Endometrium (tissue), 2 donors: ENCODE results near the gene ZFTA.
"Not testable (repeated sequence)": the region's sequence is repeated elsewhere in the genome, so short reads cannot be mapped to it uniquely, and the experiment has no call there.

Experiments used
- FAIRE-seq: peaks from 2 replicates; lab custom pipeline; 2012; peaks lifted over from hg19 to GRCh38; lab: Jason Lieb, UNC
- donor health status: control.
- donor health status: control.

Gene ZFTA

GRCh38 chr11:63775191-63775590 is 6.6 kb upstream of the ZFTA start:
- FAIRE-seq, result no peak

- not testable (repeated sequence) for FAIRE-seq
Observed at GRCh38 chr11:63771741-63772318, 3.3 kb upstream of the ZFTA start.

- FAIRE-seq, result no peak
Observed at GRCh38 chr11:63770763-63771162, 2.2 kb upstream of the ZFTA start.

GRCh38 chr11:63769714-63770455 is 1.3 kb upstream of the ZFTA start:
- FAIRE-seq, result no peak

- FAIRE-seq, result no peak
Observed at GRCh38 chr11:63769042-63769713, 603 bp upstream of the ZFTA start.

- FAIRE-seq, result no peak
Observed at GRCh38 chr11:63767565-63768236, 874 bp downstream of the ZFTA start.

- peak; percentile 43 for FAIRE-seq
Observed at GRCh38 chr11:63767267-63767564, 1.4 kb downstream of the ZFTA start.

GRCh38 chr11:63766531-63767235 is 1.9 kb downstream of the ZFTA start:
- FAIRE-seq, result no peak

GRCh38 chr11:63765688-63766241 is 2.8 kb downstream of the ZFTA start:
- FAIRE-seq, result no peak

GRCh38 chr11:63764679-63765647 is 3.6 kb downstream of the ZFTA start:
- no peak for FAIRE-seq

- no peak for FAIRE-seq
Observed at GRCh38 chr11:63764340-63764678, 4.3 kb downstream of the ZFTA start.

- no peak for FAIRE-seq
Observed at GRCh38 chr11:63763496-63764339, 4.9 kb downstream of the ZFTA start.

- FAIRE-seq, result no peak
Observed at GRCh38 chr11:63762654-63763495, 5.7 kb downstream of the ZFTA start.

GRCh38 chr11:63761931-63762653 is 6.5 kb downstream of the ZFTA start:
- FAIRE-seq, result no peak

- no peak for FAIRE-seq
Observed at GRCh38 chr11:63761188-63761587, 7.4 kb downstream of the ZFTA start.

- FAIRE-seq, result no peak
Observed at GRCh38 chr11:63760487-63761079, 8.0 kb downstream of the ZFTA start.

GRCh38 chr11:63756919-63757761 is 11.4 kb downstream of the ZFTA start:
- FAIRE-seq, result peak; percentile 15
